ENCODE measurements around the gene RFXANK. TPM values are rescaled to one million over a fixed set of nuclear protein-coding genes. Genes with fewer than 3 reads are reported as not detected.

RFXANK gene
- total RNA-seq, 1 donor from 2014 or later, result 20.2 TPM

- Histone ChIP-seq H3K36me3 (peaks cover 6 to 11% of the 10 kb centered on the region in 2 donors), H3K27ac (no peak overlapping the region), H3K27me3 (no peaks in the 10 kb centered on the region), H3K9me3 (no peaks in the 10 kb centered on the region), H3K4me1 (no peaks in the 10 kb centered on the region), H3K4me3 (no peak overlapping the region)
- no peak for DNase-seq (ENCODE audit: low spot score in 2 of 2)
- intact Hi-C loops (cut with DNase I), result no loop called here
- TF ChIP-seq CTCF (IDR thresholded peaks at IDR 0.05), result no peak
Measured at GRCh38 chr19:19155495-19156219, 36.4 kb upstream of the RFXANK start.

- H3K36me3 ChIP-seq, result peaks cover 6 to 11% of the 10 kb centered on the region in 2 donors
- no peak overlapping the region for H3K4me3 ChIP-seq
- no peaks in the 10 kb centered on the region for H3K9me3 ChIP-seq
- TF ChIP-seq CTCF (IDR thresholded peaks at IDR 0.05), result no peak
- no peak overlapping the region for H3K27ac ChIP-seq
- H3K27me3 ChIP-seq, result no peaks in the 10 kb centered on the region
- intact Hi-C loops (cut with DNase I), result no loop called here
- H3K4me1 ChIP-seq, result no peaks in the 10 kb centered on the region
- DNase-seq (ENCODE audit: low spot score in 2 of 2), result no peak
Measured at GRCh38 chr19:19157808-19158207, 34.2 kb upstream of the RFXANK start.

GRCh38 chr19:19159534-19159933 lies 32.5 kb upstream of the RFXANK start:
- Histone ChIP-seq H3K4me3 (no peak overlapping the region), H3K9me3 (no peaks in the 10 kb centered on the region), H3K27ac (no peak overlapping the region), H3K36me3 (peaks cover 6 to 11% of the 10 kb centered on the region in 2 donors), H3K4me1 (no peaks in the 10 kb centered on the region), H3K27me3 (no peaks in the 10 kb centered on the region)
- intact Hi-C loops (cut with DNase I), result no loop called here
- DNase-seq (ENCODE audit: low spot score in 2 of 2), result no peak
- no peak for TF ChIP-seq CTCF (IDR thresholded peaks at IDR 0.05)

- no peak for TF ChIP-seq CTCF (IDR thresholded peaks at IDR 0.05)
- Histone ChIP-seq H3K4me3 (no peak overlapping the region), H3K36me3 (peaks cover 6 to 11% of the 10 kb centered on the region in 2 donors), H3K4me1 (no peaks in the 10 kb centered on the region), H3K27ac (no peak overlapping the region), H3K9me3 (no peaks in the 10 kb centered on the region), H3K27me3 (no peaks in the 10 kb centered on the region)
- DNase-seq (ENCODE audit: low spot score in 2 of 2), result no peak
- intact Hi-C loops (cut with DNase I), result no loop called here
Measured at GRCh38 chr19:19160461-19161035, 31.5 kb upstream of the RFXANK start.

- no peaks in the 10 kb centered on the region for H3K27me3 ChIP-seq
- no peaks in the 10 kb centered on the region for H3K9me3 ChIP-seq
- intact Hi-C loops (cut with DNase I), result no loop called here
- TF ChIP-seq CTCF (IDR thresholded peaks at IDR 0.05), result no peak
- no peak overlapping the region for H3K4me3 ChIP-seq
- no peak overlapping the region for H3K27ac ChIP-seq
- no peaks in the 10 kb centered on the region for H3K36me3 ChIP-seq
- no peaks in the 10 kb centered on the region for H3K4me1 ChIP-seq
- no peak for DNase-seq (ENCODE audit: low spot score in 2 of 2)
Measured at GRCh38 chr19:19162495-19162894, 29.6 kb upstream of the RFXANK start.
